Peyer's patch (tissue), 4 donors: ENCODE results near the gene LAS1L.

Experiments
- POLR2A ChIP-seq, 2 donors: fragments of 450-650 bp; IDR thresholded peaks; one replicate each; pipeline ENCODE4 v1.5.1; 2017; ENCODE audit warnings: antibody characterized with exemption in 2 of 2, mild to moderate bottlenecking in 2 of 2, moderate library complexity in 2 of 2
- TF ChIP-seq, protein P1 (sequence below), 6 experiments: fragments of 450-650 bp in 4 of 6; fragments of 200-600 bp in 2 of 6; sonication (generic) in 1 of 6; IDR thresholded peaks; one replicate each; pipeline ENCODE4 v1.5.1; 2017 to 2019; ENCODE audit warnings: antibody characterized with exemption in 6 of 6, mild to moderate bottlenecking in 3 of 6, moderate library complexity in 1 of 6

DNA sequence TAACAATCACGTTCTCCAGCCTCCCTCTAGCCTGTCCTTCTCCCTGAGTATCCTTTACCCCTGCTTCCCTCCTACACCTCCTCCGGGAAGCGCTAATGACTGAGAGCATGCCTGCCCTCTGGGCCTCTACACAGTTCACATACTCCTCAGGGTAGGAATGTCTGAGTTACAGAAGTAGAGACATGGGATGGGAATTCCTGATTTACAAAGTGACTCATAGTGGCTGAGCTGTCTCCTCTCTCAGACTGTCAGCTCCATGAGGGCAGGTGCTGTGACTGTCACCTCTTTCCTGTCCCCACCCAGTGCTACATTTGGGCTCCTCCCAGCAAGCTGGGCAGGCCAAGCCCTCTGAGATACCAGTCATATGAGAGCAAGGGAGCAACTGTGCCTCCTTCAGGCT is 2.6 kb downstream of the LAS1L start:
- TF ChIP-seq, protein P1, sequence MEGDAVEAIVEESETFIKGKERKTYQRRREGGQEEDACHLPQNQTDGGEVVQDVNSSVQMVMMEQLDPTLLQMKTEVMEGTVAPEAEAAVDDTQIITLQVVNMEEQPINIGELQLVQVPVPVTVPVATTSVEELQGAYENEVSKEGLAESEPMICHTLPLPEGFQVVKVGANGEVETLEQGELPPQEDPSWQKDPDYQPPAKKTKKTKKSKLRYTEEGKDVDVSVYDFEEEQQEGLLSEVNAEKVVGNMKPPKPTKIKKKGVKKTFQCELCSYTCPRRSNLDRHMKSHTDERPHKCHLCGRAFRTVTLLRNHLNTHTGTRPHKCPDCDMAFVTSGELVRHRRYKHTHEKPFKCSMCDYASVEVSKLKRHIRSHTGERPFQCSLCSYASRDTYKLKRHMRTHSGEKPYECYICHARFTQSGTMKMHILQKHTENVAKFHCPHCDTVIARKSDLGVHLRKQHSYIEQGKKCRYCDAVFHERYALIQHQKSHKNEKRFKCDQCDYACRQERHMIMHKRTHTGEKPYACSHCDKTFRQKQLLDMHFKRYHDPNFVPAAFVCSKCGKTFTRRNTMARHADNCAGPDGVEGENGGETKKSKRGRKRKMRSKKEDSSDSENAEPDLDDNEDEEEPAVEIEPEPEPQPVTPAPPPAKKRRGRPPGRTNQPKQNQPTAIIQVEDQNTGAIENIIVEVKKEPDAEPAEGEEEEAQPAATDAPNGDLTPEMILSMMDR (IDR thresholded peaks at IDR 0.05) = no peak
- TF ChIP-seq POLR2A (IDR thresholded peaks at IDR 0.05) = no peak
